ENCODE data around the gene REM2.

REM2 gene

DNA sequence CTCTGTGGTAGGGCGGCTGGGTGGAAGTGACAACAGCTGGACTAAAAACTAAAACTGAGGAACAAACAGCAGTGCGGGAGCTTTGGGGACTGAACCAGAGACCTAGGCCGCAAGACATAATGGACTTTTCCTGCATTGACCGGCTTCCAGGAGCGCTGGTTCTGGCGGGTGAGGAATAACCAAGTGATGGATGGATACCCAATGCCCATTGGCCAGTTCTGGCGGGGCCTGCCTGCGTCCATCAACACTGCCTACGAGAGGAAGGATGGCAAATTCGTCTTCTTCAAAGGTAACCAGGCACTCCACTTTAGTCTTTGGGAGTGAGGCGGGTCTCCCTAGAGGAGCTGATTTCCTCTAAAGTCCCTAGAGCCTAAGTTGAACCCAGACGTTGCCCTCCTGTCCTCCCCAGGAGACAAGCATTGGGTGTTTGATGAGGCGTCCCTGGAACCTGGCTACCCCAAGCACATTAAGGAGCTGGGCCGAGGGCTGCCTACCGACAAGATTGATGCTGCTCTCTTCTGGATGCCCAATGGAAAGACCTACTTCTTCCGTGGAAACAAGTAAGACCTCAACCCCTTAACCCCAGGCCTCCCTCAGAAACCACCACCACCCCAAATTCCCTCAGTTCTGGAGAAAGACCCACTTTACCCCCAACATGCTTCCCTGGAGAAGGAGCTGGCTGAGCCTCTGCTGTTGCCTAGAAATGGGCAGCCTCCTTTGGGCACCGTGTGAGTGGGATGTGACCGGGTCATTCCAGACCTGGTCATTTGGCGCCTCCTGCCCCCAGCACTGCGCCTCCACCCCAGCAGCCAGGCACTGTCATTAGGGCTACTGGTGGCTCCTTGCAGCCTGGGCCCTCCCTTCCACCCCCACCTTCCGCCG, 38.6 kb upstream of the REM2 start:
- TF ChIP-seq, protein P1, sequence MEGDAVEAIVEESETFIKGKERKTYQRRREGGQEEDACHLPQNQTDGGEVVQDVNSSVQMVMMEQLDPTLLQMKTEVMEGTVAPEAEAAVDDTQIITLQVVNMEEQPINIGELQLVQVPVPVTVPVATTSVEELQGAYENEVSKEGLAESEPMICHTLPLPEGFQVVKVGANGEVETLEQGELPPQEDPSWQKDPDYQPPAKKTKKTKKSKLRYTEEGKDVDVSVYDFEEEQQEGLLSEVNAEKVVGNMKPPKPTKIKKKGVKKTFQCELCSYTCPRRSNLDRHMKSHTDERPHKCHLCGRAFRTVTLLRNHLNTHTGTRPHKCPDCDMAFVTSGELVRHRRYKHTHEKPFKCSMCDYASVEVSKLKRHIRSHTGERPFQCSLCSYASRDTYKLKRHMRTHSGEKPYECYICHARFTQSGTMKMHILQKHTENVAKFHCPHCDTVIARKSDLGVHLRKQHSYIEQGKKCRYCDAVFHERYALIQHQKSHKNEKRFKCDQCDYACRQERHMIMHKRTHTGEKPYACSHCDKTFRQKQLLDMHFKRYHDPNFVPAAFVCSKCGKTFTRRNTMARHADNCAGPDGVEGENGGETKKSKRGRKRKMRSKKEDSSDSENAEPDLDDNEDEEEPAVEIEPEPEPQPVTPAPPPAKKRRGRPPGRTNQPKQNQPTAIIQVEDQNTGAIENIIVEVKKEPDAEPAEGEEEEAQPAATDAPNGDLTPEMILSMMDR (IDR thresholded peaks at IDR 0.05; ENCODE audit: borderline replicate concordance, control extremely low read depth, extremely low read depth, insufficient read depth, missing control alignments) = no peak
- peak; percentile 32 for DNase-seq (ENCODE audit: low spot score)
- in situ Hi-C loops (cut with MboI; ENCODE audit: low sequenced_read_pairs, unreplicated experiment) = no loop called here

- in situ Hi-C loops (cut with MboI; ENCODE audit: low sequenced_read_pairs, unreplicated experiment) = no loop called here
- TF ChIP-seq, protein P1 (IDR thresholded peaks at IDR 0.05; ENCODE audit: borderline replicate concordance, control extremely low read depth, extremely low read depth, insufficient read depth, missing control alignments) = no peak
- no peak for DNase-seq (ENCODE audit: low spot score)
Observed at GRCh38 chr14:22845103-22845394, 38.0 kb upstream of the REM2 start.

DNA sequence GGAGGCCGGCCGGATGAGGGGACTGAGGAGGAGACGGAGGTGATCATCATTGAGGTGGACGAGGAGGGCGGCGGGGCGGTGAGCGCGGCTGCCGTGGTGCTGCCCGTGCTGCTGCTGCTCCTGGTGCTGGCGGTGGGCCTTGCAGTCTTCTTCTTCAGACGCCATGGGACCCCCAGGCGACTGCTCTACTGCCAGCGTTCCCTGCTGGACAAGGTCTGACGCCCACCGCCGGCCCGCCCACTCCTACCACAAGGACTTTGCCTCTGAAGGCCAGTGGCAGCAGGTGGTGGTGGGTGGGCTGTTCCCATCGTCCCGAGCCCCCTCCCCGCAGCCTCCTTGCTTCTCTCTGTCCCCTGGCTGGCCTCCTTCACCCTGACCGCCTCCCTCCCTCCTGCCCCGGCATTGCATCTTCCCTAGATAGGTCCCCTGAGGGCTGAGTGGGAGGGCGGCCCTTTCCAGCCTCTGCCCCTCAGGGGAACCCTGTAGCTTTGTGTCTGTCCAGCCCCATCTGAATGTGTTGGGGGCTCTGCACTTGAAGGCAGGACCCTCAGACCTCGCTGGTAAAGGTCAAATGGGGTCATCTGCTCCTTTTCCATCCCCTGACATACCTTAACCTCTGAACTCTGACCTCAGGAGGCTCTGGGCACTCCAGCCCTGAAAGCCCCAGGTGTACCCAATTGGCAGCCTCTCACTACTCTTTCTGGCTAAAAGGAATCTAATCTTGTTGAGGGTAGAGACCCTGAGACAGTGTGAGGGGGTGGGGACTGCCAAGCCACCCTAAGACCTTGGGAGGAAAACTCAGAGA, 37.0 kb upstream of the REM2 start:
- TF ChIP-seq, protein P1 (IDR thresholded peaks at IDR 0.05; ENCODE audit: borderline replicate concordance, control extremely low read depth, extremely low read depth, insufficient read depth, missing control alignments) = no peak
- DNase-seq (ENCODE audit: low spot score) = peak; percentile 32
- in situ Hi-C loops (cut with MboI; ENCODE audit: low sequenced_read_pairs, unreplicated experiment) = no loop called here

DNA sequence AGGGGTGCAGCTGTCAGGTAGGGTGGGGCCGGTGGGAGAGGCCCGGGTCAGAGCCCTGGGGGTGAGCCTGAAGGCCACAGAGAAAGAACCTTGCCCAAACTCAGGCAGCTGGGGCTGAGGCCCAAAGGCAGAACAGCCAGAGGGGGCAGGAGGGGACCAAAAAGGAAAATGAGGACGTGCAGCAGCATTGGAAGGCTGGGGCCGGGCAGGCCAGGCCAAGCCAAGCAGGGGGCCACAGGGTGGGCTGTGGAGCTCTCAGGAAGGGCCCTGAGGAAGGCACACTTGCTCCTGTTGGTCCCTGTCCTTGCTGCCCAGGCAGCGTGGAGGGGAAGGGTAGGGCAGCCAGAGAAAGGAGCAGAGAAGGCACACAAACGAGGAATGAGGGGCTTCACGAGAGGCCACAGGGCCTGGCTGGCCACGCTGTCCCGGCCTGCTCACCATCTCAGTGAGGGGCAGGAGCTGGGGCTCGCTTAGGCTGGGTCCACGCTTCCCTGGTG, 36.2 kb upstream of the REM2 start:
- TF ChIP-seq, protein P1 (IDR thresholded peaks at IDR 0.05; ENCODE audit: borderline replicate concordance, control extremely low read depth, extremely low read depth, insufficient read depth, missing control alignments) = no peak
- in situ Hi-C loops (cut with MboI; ENCODE audit: low sequenced_read_pairs, unreplicated experiment) = no loop called here
- peak; percentile 29 for DNase-seq (ENCODE audit: low spot score)

GRCh38 chr14:22847661-22848341, 35.2 kb upstream of the REM2 start:
- in situ Hi-C loops (cut with MboI; ENCODE audit: low sequenced_read_pairs, unreplicated experiment) = no loop called here
- TF ChIP-seq, protein P1 (IDR thresholded peaks at IDR 0.05; ENCODE audit: borderline replicate concordance, control extremely low read depth, extremely low read depth, insufficient read depth, missing control alignments) = no peak
- DNase-seq (ENCODE audit: low spot score) = peak; percentile 50

Measured in GM13976 (cell line).